NCI-H748 (cell line): ENCODE results near the gene HOXA7.
A peak's percentile ranks its signal among the peaks of the same experiment; 100 is the strongest.

Source experiments
- DNase-seq: peaks from one replicate; lab custom pipeline; 2025; ENCODE audit not compliant: unreplicated experiment; lab: John Stamatoyannopoulos, UW

The HOXA7 gene

GRCh38 chr7:27156508-27156898, at the start of gene HOXA7:
Gene HOXA7, minus strand, starts transcription at chr7:27156675. Its CDS starts 130 bp downstream, at chr7:27156545.
- DNase-seq = no peak

GRCh38 chr7:27205325-27206280, 49.1 kb upstream of the HOXA7 start:
- DNase-seq = no peak

- no peak for DNase-seq
Observed at GRCh38 chr7:27204851-27205322, 48.4 kb upstream of the HOXA7 start.

GRCh38 chr7:27203964-27204594, 47.6 kb upstream of the HOXA7 start:
- DNase-seq = no peak

GRCh38 chr7:27203365-27203953, 47.0 kb upstream of the HOXA7 start:
- DNase-seq = no peak

GRCh38 chr7:27202862-27203134, 46.3 kb upstream of the HOXA7 start:
- no peak for DNase-seq

GRCh38 chr7:27202018-27202861, 45.8 kb upstream of the HOXA7 start:
- DNase-seq = no peak

GRCh38 chr7:27201580-27202017, 45.1 kb upstream of the HOXA7 start:
- DNase-seq = no peak

- peak; percentile 35 for DNase-seq
Observed at GRCh38 chr7:27200761-27201579, 44.5 kb upstream of the HOXA7 start.

- DNase-seq = peak; percentile 87
Observed at GRCh38 chr7:27199849-27200760, 43.6 kb upstream of the HOXA7 start, which contains the start of gene HOXA13. Gene HOXA13, minus strand, starts transcription at chr7:27200091. Its CDS starts 14 bp downstream, at chr7:27200077.

- peak; percentile 68 for DNase-seq
Observed at GRCh38 chr7:27198871-27199801, 42.7 kb upstream of the HOXA7 start.

GRCh38 chr7:27198138-27198841, 41.8 kb upstream of the HOXA7 start:
- peak; percentile 50 for DNase-seq

- peak; percentile 11 for DNase-seq
Observed at GRCh38 chr7:27197137-27198042, 40.9 kb upstream of the HOXA7 start.

GRCh38 chr7:27196287-27196767, 39.9 kb upstream of the HOXA7 start:
- peak; percentile 71 for DNase-seq

- DNase-seq = no peak
Observed at GRCh38 chr7:27194686-27195379, 38.4 kb upstream of the HOXA7 start.

- DNase-seq = no peak
Observed at GRCh38 chr7:27194002-27194352, 37.5 kb upstream of the HOXA7 start.
